ENCODE data around the gene RNF169. TPM values are rescaled to one million over a fixed set of nuclear protein-coding genes. Genes with fewer than 3 reads are reported as not detected.

Gene RNF169
- total RNA-seq, 3 donors from 2014 or later: 16.5 to 36.1 (median 27.2) TPM

GRCh38 chr11:74870485-74870884 is 121.8 kb downstream of the RNF169 start:
- no peaks in the 10 kb centered on the region for H3K4me1 ChIP-seq
- no peak overlapping the region for H3K4me3 ChIP-seq
- no peak for TF ChIP-seq POLR2AphosphoS5 (IDR thresholded peaks at IDR 0.05)
- TF ChIP-seq CTCF (IDR thresholded peaks at IDR 0.05): no peak
- no peak for TF ChIP-seq POLR2A (IDR thresholded peaks at IDR 0.05)
- peaks cover 93 to 95% of the 10 kb centered on the region in 2 donors for H3K9me3 ChIP-seq
- no peaks in the 10 kb centered on the region for H3K27me3 ChIP-seq
- no peaks in the 10 kb centered on the region for H3K36me3 ChIP-seq
- no peak for DNase-seq (ENCODE audit: low spot score in 2 of 2)
- H3K27ac ChIP-seq: no peak overlapping the region
- intact Hi-C loops (cut with DNase I; ENCODE audit: low total_unique reads): no loop called here

GRCh38 chr11:74871037-74871436 is 122.4 kb downstream of the RNF169 start:
- intact Hi-C loops (cut with DNase I; ENCODE audit: low total_unique reads): no loop called here
- Histone ChIP-seq H3K4me3 (no peak overlapping the region), H3K4me1 (no peaks in the 10 kb centered on the region), H3K27ac (no peak overlapping the region), H3K36me3 (peaks cover 2% of the 10 kb centered on the region), H3K9me3 (peaks cover 91 to 92% of the 10 kb centered on the region in 2 donors), H3K27me3 (no peaks in the 10 kb centered on the region)
- TF ChIP-seq POLR2A (IDR thresholded peaks at IDR 0.05): no peak
- no peak for TF ChIP-seq CTCF (IDR thresholded peaks at IDR 0.05)
- TF ChIP-seq POLR2AphosphoS5 (IDR thresholded peaks at IDR 0.05): no peak
- no peak for DNase-seq (ENCODE audit: low spot score in 2 of 2)

- Histone ChIP-seq H3K36me3 (peaks cover 7% of the 10 kb centered on the region), H3K4me3 (no peak overlapping the region), H3K27ac (no peak overlapping the region), H3K4me1 (no peaks in the 10 kb centered on the region), H3K27me3 (no peaks in the 10 kb centered on the region), H3K9me3 (peaks cover 43% of the 10 kb centered on the region in 2 donors)
- DNase-seq (ENCODE audit: low spot score in 2 of 2): no peak
- intact Hi-C loops (cut with DNase I; ENCODE audit: low total_unique reads): no loop called here
- no peak for TF ChIP-seq POLR2A (IDR thresholded peaks at IDR 0.05)
- TF ChIP-seq CTCF (IDR thresholded peaks at IDR 0.05): peak in 2 of 3 donors; percentile 20 to 22
These were observed 128.5 kb downstream of the RNF169 start for GRCh38 chr11:74877132-74877531.

Other genes starting within 250 kb of the RNF169 start
- 10 to 100 TPM in 2 of 3 donors, 1 to 10 TPM in 1; 9.8 to 23.3 (median 16.7) TPM for gene POLD3, start 156.3 kb upstream of the RNF169 start, total RNA-seq
- 1 to 10 TPM in 1 of 3 donors, not detected in 2; 4.2 TPM for gene CHRDL2, start 17.4 kb upstream of the RNF169 start, total RNA-seq
- gene XRRA1, start 200.2 kb downstream of the RNF169 start, total RNA-seq: 10 to 100 TPM; 18.0 to 33.6 (median 18.4) TPM
- 10 to 100 TPM; 34.1 to 57.8 (median 57.5) TPM for gene SPCS2, start 200.4 kb downstream of the RNF169 start, total RNA-seq
- 10 to 100 TPM; 11.8 to 12.8 (median 12.4) TPM for gene NEU3, start 240.1 kb downstream of the RNF169 start, total RNA-seq

Measured in breast epithelium (tissue), 4 donors.